GM12865 (cell line): Measurements from ENCODE around the gene VEGFD.

ENCODE experiments used
- DNase-seq: peaks from one replicate; pipeline ENCODE4 v3.0.0; 2010; ENCODE audit warnings: low read depth
- H3K4me3 ChIP-seq: 2 replicates; pipeline ENCODE4 v1.5.1; 2011; ENCODE audit warnings: mild to moderate bottlenecking, low read depth, low read length, control low read depth
- TF ChIP-seq, protein P1 (sequence below): IDR thresholded peaks from 2 replicates; pipeline ENCODE4 v1.5.1; 2011; ENCODE audit warnings: low read length, control low read depth, low read depth, inconsistent platforms; ENCODE audit not compliant: insufficient read depth; ENCODE audit errors: missing control alignments

Gene VEGFD

DNA sequence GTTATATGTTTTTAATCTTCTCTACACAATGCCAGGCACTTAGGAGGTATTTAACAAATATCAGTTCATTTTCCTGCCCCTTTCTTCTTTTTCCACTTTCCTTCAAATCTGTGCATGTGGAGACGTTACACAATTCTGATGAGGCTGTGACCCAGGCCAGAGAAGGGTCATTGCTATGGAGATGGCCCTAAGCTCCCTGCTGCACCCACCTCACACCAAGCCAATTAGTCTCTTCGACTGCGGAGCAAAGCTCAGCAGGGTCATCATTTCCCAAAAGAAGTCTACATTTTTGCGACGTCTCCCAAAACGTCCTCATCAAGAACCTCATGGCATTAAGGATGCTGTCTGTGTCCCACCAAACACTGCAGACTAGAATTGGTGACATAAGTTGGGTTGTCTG is 28.9 kb upstream of the VEGFD start:
- no peak for DNase-seq
- H3K4me3 ChIP-seq: no peak overlapping the region
- TF ChIP-seq, protein P1, sequence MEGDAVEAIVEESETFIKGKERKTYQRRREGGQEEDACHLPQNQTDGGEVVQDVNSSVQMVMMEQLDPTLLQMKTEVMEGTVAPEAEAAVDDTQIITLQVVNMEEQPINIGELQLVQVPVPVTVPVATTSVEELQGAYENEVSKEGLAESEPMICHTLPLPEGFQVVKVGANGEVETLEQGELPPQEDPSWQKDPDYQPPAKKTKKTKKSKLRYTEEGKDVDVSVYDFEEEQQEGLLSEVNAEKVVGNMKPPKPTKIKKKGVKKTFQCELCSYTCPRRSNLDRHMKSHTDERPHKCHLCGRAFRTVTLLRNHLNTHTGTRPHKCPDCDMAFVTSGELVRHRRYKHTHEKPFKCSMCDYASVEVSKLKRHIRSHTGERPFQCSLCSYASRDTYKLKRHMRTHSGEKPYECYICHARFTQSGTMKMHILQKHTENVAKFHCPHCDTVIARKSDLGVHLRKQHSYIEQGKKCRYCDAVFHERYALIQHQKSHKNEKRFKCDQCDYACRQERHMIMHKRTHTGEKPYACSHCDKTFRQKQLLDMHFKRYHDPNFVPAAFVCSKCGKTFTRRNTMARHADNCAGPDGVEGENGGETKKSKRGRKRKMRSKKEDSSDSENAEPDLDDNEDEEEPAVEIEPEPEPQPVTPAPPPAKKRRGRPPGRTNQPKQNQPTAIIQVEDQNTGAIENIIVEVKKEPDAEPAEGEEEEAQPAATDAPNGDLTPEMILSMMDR: no peak

DNA sequence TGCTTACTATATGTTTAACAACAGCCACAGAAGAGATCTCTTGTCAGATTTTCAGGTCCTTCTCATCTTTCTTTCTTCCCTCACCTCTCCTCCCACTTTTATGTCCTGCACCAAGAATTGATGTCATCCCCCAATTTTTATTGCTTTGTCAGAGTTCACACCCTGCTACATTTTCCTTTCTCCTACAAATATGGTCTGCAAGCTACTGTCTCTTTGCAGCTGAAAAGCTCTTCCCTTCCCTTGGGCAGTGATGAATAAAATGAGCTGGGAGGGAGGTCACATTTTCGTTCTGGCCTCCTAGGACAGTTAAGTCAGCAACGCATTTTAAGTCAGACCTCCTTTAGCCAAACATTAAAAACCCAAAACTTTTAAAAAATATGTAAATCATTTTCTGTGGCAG is 26.7 kb upstream of the VEGFD start:
- no peak overlapping the region for H3K4me3 ChIP-seq
- DNase-seq: no peak
- TF ChIP-seq, protein P1: no peak

DNA sequence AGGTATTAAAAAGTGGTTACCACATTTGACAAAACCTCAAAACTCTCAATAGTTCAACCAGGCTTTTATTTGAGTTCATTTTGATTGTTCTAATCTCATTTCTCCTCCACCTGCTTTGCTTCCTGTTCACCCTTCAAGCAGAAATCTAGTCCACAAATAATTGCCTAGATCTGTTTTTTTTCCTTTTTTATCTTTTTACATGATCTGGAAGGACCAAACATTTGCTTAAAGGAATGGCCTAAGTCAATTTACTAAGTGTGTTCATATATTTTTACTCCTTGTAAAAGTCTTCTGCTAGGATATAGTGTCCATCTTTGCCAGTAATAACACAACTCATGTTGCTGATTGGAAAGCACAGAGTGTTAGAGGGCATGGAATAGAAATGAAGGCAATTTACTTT is 26.2 kb upstream of the VEGFD start:
- TF ChIP-seq, protein P1: no peak
- no peak for DNase-seq
- H3K4me3 ChIP-seq: no peak overlapping the region

DNA sequence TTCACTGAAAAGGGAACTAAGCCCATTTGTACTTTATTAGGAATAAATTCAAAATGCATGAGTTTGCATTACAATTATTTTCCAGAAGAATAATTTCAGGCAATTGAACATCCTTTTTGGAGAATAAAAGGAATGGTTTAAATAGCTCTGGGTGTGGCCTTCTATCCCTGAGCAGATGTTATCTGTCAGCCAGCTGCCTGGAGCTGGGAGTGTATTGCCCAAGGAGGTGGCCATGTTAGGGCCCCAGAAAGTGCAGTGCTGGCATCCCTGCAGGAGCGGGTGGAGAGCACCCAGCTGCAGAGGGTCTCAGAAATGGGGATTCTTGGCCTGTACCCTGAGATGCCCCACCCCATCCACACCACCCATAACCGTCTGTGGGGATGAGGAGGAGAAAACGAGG is 21.6 kb upstream of the VEGFD start:
- TF ChIP-seq, protein P1: no peak
- no peak for DNase-seq
- no peak overlapping the region for H3K4me3 ChIP-seq

DNA sequence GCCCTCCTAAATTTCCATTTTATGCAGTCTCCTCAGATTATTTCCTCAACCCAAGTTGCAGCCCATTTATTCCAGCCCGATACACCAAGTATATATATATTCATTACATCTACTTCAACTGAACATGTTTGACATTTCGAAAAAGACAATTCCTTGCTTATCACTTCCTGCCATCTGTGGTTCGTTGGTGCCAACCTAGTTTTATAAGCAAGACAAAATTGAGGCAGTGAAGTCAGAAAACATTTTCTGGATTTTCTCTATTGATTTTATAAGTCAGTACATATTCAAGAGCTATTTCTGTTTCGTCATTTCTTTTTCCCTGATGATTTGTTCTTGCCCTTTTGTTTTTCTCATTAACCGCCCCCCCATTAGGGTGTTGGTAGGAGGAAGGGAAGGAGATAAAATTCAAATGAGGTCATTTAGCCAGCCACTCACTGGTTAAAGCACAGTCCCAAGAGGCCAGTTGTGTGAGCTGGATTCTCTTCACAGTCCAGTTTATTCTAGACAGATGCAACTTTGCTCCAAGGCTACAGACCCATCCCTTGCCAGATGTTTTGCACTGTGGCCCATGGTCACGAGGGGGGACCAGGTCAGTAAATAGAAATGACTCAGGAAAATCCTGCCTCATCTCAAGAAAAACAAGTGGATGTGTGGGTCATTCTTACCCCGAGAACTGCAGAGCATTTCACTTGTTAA is 20.3 kb upstream of the VEGFD start:
- TF ChIP-seq, protein P1: no peak
- DNase-seq: no peak
- H3K4me3 ChIP-seq: no peak overlapping the region

DNA sequence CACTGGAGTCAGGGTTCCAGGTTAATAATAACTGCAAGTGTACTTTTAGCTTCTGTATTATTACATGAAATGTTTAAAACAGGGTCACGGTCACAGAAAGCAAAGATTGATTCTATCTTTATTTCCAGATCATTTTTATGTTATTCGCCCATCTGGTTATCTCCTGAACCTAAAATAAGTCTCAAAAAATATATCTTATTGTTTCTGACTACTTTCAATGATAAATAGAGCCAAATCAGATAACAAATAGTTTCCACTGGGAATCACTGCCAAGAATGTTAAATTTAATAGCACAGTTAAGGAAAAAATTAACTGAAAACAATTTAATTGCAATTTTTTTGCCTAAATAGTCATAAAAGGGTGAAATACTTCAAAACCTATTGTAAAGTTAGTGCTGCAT is 17.2 kb upstream of the VEGFD start:
- TF ChIP-seq, protein P1: no peak
- no peak overlapping the region for H3K4me3 ChIP-seq
- DNase-seq: no peak

DNA sequence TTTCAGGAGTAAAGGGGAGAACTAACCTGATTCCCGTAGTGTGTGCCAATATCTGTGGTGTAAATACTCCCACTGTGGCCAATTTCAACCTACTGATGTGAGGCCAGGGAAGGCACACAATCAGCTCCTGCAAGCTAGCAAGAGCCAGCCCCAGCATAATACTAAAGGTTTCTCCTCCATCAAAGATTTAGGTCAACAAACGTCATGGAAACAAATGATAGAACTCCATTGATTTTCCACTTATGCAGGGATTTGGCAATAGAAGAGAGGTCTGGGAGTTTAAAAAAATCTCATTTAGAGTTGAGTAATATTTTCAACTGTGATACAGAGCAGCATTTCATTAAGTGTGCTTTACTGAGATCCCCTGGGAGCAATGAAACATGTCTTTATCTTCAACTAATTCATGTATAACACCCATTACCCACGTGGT is 15.8 kb upstream of the VEGFD start:
- TF ChIP-seq, protein P1: no peak
- no peak for DNase-seq
- no peak overlapping the region for H3K4me3 ChIP-seq
